NB4 (cell line): ENCODE data around the gene NCK2.

Source experiments
- POLR2A ChIP-seq: IDR thresholded peaks from 2 replicates; pipeline ENCODE4 v1.6.1; 2011; ENCODE audit warnings: mild to moderate bottlenecking; ENCODE audit not compliant: insufficient read length; ENCODE audit errors: extremely low read depth
- TF ChIP-seq, protein P1 (sequence below): IDR thresholded peaks from one replicate; pipeline ENCODE4 v1.5.1; 2012; ENCODE audit warnings: low read depth, low read length
- TF ChIP-seq, protein P2 (sequence below): IDR thresholded peaks from 2 replicates; pipeline ENCODE4 v1.6.1; 2011; ENCODE audit warnings: low read depth, low read length

DNA sequence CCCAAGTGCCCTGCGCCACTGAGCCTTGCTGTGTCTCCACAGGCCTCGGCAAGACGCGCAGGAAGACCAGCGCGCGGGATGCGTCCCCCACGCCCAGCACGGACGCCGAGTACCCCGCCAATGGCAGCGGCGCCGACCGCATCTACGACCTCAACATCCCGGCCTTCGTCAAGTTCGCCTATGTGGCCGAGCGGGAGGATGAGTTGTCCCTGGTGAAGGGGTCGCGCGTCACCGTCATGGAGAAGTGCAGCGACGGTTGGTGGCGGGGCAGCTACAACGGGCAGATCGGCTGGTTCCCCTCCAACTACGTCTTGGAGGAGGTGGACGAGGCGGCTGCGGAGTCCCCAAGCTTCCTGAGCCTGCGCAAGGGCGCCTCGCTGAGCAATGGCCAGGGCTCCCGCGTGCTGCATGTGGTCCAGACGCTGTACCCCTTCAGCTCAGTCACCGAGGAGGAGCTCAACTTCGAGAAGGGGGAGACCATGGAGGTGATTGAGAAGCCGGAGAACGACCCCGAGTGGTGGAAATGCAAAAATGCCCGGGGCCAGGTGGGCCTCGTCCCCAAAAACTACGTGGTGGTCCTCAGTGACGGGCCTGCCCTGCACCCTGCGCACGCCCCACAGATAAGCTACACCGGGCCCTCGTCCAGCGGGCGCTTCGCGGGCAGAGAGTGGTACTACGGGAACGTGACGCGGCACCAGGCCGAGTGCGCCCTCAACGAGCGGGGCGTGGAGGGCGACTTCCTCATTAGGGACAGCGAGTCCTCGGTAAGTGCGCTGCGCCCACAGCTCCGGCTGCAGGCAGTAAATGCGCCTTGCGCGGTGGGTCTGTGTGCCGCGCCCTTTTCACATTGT lies 136.8 kb downstream of the NCK2 start:
- TF ChIP-seq, protein P1, sequence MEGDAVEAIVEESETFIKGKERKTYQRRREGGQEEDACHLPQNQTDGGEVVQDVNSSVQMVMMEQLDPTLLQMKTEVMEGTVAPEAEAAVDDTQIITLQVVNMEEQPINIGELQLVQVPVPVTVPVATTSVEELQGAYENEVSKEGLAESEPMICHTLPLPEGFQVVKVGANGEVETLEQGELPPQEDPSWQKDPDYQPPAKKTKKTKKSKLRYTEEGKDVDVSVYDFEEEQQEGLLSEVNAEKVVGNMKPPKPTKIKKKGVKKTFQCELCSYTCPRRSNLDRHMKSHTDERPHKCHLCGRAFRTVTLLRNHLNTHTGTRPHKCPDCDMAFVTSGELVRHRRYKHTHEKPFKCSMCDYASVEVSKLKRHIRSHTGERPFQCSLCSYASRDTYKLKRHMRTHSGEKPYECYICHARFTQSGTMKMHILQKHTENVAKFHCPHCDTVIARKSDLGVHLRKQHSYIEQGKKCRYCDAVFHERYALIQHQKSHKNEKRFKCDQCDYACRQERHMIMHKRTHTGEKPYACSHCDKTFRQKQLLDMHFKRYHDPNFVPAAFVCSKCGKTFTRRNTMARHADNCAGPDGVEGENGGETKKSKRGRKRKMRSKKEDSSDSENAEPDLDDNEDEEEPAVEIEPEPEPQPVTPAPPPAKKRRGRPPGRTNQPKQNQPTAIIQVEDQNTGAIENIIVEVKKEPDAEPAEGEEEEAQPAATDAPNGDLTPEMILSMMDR, result no peak
- no peak for TF ChIP-seq POLR2A
- TF ChIP-seq, protein P2, sequence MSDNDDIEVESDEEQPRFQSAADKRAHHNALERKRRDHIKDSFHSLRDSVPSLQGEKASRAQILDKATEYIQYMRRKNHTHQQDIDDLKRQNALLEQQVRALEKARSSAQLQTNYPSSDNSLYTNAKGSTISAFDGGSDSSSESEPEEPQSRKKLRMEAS, result no peak
